GM12892 (cell line): Measurements from ENCODE around the gene XYLT2.

Experiments used
- POLR2A ChIP-seq: IDR thresholded peaks from 2 replicates; pipeline ENCODE4 v1.6.1; 2011; ENCODE audit warnings: low read depth, low read length, control low read depth
- POLR2AphosphoS5 ChIP-seq: IDR thresholded peaks from 2 replicates; pipeline ENCODE4 v1.6.1; 2011; ENCODE audit warnings: low read depth, low read length, control low read depth
- TAF1 ChIP-seq: IDR thresholded peaks from 2 replicates; pipeline ENCODE4 v1.6.1; 2011; ENCODE audit warnings: low read depth, mild to moderate bottlenecking, control low read depth, low read length, borderline replicate concordance

GRCh38 chr17:50312308-50312707, 33.6 kb upstream of the XYLT2 start:
- TF ChIP-seq POLR2A (no peak), POLR2AphosphoS5 (no peak), TAF1 (no peak)
